ENCODE data around the gene TH. TPM values are rescaled to one million over a fixed set of nuclear protein-coding genes. Genes with fewer than 3 reads are reported as not detected.

The TH gene
- total RNA-seq, 1 experiment from 2014 or later: not detected

DNA sequence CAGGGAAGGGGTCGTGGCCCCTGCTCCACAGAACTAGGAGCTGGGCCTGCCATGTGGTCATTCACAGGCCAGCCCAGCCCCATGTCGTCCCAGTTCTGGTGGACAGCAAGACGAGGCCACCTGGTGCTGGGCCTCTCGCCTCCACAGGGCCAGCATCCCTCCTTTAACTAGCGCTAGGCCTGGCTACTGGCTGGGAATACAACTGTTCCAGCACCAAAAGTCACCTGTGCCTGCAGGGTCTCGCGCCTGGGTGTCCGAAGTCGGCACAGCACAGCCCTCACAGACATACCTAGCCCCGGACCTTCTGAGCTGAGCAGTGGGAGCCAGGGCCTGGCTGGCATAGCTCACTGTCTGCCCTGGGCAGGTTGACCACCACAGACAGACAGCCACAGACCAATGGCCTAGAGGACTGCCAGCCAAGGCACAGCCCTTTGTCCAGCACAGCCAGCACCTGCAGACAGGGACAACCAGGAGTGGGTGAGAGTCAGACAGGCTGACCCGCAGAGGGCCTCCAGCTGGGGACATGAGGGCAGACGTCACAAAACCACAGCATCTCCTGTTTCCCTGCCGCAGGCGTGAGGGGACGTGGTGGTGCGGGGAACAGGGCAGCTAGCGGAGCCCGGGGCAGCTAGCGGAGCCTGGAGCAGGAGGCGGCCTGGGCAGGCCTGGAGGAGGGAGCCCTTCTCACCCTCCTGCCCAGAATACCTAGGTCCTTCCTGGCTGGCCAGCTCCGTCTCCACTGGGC is 27.2 kb upstream of the TH start:
- DNase-seq (ENCODE audit: low read depth, low spot score): no peak
- H3K36me3 ChIP-seq (ENCODE audit: control insufficient read depth, insufficient read depth, low read length): no peaks in the 10 kb centered on the region
- in situ Hi-C loops (cut with HindIII; ENCODE audit: low pct_unique_long_range_greater_than_20kb, low sequenced_read_pairs): no loop called here
- peaks cover 4% of the 10 kb centered on the region; the same call in 1 of the 2 replicates for H3K4me1 ChIP-seq (ENCODE audit: control insufficient read depth, insufficient read depth, low read length)
- TF ChIP-seq CTCF (IDR thresholded peaks at IDR 0.05): no peak
- TF ChIP-seq POLR2AphosphoS5 (IDR thresholded peaks at IDR 0.05; ENCODE audit: low read depth, low read length): no peak
- TF ChIP-seq SIN3A (IDR thresholded peaks at IDR 0.05; ENCODE audit: borderline replicate concordance, insufficient read depth, low read depth, low read length): no peak
- TF ChIP-seq, protein P1, sequence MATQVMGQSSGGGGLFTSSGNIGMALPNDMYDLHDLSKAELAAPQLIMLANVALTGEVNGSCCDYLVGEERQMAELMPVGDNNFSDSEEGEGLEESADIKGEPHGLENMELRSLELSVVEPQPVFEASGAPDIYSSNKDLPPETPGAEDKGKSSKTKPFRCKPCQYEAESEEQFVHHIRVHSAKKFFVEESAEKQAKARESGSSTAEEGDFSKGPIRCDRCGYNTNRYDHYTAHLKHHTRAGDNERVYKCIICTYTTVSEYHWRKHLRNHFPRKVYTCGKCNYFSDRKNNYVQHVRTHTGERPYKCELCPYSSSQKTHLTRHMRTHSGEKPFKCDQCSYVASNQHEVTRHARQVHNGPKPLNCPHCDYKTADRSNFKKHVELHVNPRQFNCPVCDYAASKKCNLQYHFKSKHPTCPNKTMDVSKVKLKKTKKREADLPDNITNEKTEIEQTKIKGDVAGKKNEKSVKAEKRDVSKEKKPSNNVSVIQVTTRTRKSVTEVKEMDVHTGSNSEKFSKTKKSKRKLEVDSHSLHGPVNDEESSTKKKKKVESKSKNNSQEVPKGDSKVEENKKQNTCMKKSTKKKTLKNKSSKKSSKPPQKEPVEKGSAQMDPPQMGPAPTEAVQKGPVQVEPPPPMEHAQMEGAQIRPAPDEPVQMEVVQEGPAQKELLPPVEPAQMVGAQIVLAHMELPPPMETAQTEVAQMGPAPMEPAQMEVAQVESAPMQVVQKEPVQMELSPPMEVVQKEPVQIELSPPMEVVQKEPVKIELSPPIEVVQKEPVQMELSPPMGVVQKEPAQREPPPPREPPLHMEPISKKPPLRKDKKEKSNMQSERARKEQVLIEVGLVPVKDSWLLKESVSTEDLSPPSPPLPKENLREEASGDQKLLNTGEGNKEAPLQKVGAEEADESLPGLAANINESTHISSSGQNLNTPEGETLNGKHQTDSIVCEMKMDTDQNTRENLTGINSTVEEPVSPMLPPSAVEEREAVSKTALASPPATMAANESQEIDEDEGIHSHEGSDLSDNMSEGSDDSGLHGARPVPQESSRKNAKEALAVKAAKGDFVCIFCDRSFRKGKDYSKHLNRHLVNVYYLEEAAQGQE (IDR thresholded peaks at IDR 0.05; ENCODE audit: insufficient read depth in 1 of 2, low read depth in 2 of 2, low read length in 1 of 2): no peak
- TF ChIP-seq TCF7L2 (IDR thresholded peaks at IDR 0.05; ENCODE audit: low read depth, low read length): no peak
- BruUV-seq (replicated peaks): no TSS peak
- peaks cover 4% of the 10 kb centered on the region; the same call in 1 of the 2 replicates for H3K27me3 ChIP-seq (ENCODE audit: control insufficient read depth, insufficient read depth, low read length)
- ChIA-PET CTCF (interaction anchor here (0.7 to 2.1 kb wide), 8 partner anchors 8 to 222 kb away, joined by 3 to 9 read pairs (median 3); no protein-coding TSS in a partner anchor), POLR2A (no interaction called here)
- intact Hi-C loops (cut with micrococcal nuclease; ENCODE audit: unreplicated experiment): loop anchor here (2.0 kb wide), 1 partner anchor 222 kb away; no protein-coding TSS in a partner anchor
- no peak for ATAC-seq
- H3K27ac ChIP-seq (ENCODE audit: low read length): no peak overlapping the region
- H3K9me3 ChIP-seq (ENCODE audit: control insufficient read depth, insufficient read depth, low read depth, low read length): no peaks in the 10 kb centered on the region
- no peak overlapping the region for H3K4me3 ChIP-seq (ENCODE audit: low read depth in 2 of 2, low read length in 2 of 2)

GRCh38 chr11:2197771-2198520 is 26.3 kb upstream of the TH start:
- DNase-seq (ENCODE audit: low read depth, low spot score) (no peak), ATAC-seq (no peak)
- in situ Hi-C loops (cut with HindIII; ENCODE audit: low pct_unique_long_range_greater_than_20kb, low sequenced_read_pairs): no loop called here
- TF ChIP-seq CTCF (IDR thresholded peaks at IDR 0.05) (no peak), TCF7L2 (IDR thresholded peaks at IDR 0.05; ENCODE audit: low read depth, low read length) (no peak), POLR2AphosphoS5 (IDR thresholded peaks at IDR 0.05; ENCODE audit: low read depth, low read length) (no peak), SIN3A (IDR thresholded peaks at IDR 0.05; ENCODE audit: borderline replicate concordance, insufficient read depth, low read depth, low read length) (no peak)
- TF ChIP-seq, protein P1 (IDR thresholded peaks at IDR 0.05; ENCODE audit: insufficient read depth in 1 of 2, low read depth in 2 of 2, low read length in 1 of 2): no peak
- intact Hi-C loops (cut with micrococcal nuclease; ENCODE audit: unreplicated experiment): loop anchor here (1.0 to 2.0 kb wide), 2 partner anchors 101 to 223 kb away; no protein-coding TSS in a partner anchor
- Histone ChIP-seq H3K27me3 (ENCODE audit: control insufficient read depth, insufficient read depth, low read length) (peaks cover 4% of the 10 kb centered on the region; the same call in 1 of the 2 replicates), H3K4me3 (ENCODE audit: low read depth in 2 of 2, low read length in 2 of 2) (no peak overlapping the region), H3K9me3 (ENCODE audit: control insufficient read depth, insufficient read depth, low read depth, low read length) (no peaks in the 10 kb centered on the region), H3K4me1 (ENCODE audit: control insufficient read depth, insufficient read depth, low read length) (peaks cover 4% of the 10 kb centered on the region; the same call in 1 of the 2 replicates), H3K27ac (ENCODE audit: low read length) (no peak overlapping the region), H3K36me3 (ENCODE audit: control insufficient read depth, insufficient read depth, low read length) (no peaks in the 10 kb centered on the region)
- BruUV-seq (replicated peaks): no TSS peak
- CTCF ChIA-PET: interaction anchor here (0.6 to 2.1 kb wide), 8 partner anchors 9 to 222 kb away, joined by 3 to 9 read pairs (median 4); partner anchors contain the start of gene CD81
- POLR2A ChIA-PET: no interaction called here

Data from Panc1 (cell line).